ENCODE results near the gene EXPH5.

DNA sequence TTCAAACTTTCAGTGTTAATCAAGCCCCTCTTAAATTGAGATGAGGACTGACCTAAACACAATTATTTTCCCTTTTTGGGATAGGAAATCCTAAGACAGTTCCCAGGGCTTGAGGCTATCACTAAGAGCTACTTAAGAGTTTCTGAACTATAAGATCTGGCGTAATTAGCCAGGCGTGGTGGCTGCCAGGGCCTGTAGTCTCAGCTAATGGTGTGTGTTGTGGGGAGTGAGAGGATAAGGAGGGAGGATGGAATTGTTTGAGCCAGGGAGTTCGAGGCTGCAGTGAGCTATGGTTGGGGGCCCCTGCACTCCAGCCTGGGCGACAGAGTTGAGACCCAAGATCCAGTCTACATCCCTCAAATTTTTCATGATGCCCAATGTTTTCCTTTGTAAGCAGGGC lies 23.5 kb upstream of the EXPH5 start:
- TF ChIP-seq CTCF (IDR thresholded peaks at IDR 0.05; ENCODE audit: low read depth, low read length) = no peak
- TF ChIP-seq POLR2A (IDR thresholded peaks at IDR 0.05; ENCODE audit: extremely low read depth, insufficient read length) = no peak
